ENCODE measurements around the gene ONECUT3.
A peak's percentile ranks its signal among the peaks of the same experiment; 100 is the strongest.

The ONECUT3 gene

GRCh38 chr19:1799695-1800342 lies 46.5 kb downstream of the ONECUT3 start:
- DNase-seq = no peak

- DNase-seq = no peak
Observed at GRCh38 chr19:1804858-1805257, 51.6 kb downstream of the ONECUT3 start.

GRCh38 chr19:1805401-1806183 lies 52.3 kb downstream of the ONECUT3 start:
- no peak for DNase-seq

GRCh38 chr19:1806184-1807029 lies 53.1 kb downstream of the ONECUT3 start:
- DNase-seq = no peak

- DNase-seq = no peak
Observed at GRCh38 chr19:1807030-1807694, 53.9 kb downstream of the ONECUT3 start.

- DNase-seq = no peak
Observed at GRCh38 chr19:1807695-1808394, 54.5 kb downstream of the ONECUT3 start.

GRCh38 chr19:1808395-1808731 lies 55.1 kb downstream of the ONECUT3 start:
- no peak for DNase-seq

GRCh38 chr19:1809678-1810077 lies 56.4 kb downstream of the ONECUT3 start:
- no peak for DNase-seq

GRCh38 chr19:1810439-1811160 lies 57.3 kb downstream of the ONECUT3 start:
- DNase-seq = no peak

- DNase-seq = peak; percentile 23
Observed at GRCh38 chr19:1811472-1811894, 58.2 kb downstream of the ONECUT3 start.

- no peak for DNase-seq
Observed at GRCh38 chr19:1811942-1812425, 58.7 kb downstream of the ONECUT3 start, which contains the start of gene ATP8B3. TSS of gene ATP8B3 (minus strand) at chr19:1812276. CDS start at chr19:1811736, 540 bp downstream.

DNA sequence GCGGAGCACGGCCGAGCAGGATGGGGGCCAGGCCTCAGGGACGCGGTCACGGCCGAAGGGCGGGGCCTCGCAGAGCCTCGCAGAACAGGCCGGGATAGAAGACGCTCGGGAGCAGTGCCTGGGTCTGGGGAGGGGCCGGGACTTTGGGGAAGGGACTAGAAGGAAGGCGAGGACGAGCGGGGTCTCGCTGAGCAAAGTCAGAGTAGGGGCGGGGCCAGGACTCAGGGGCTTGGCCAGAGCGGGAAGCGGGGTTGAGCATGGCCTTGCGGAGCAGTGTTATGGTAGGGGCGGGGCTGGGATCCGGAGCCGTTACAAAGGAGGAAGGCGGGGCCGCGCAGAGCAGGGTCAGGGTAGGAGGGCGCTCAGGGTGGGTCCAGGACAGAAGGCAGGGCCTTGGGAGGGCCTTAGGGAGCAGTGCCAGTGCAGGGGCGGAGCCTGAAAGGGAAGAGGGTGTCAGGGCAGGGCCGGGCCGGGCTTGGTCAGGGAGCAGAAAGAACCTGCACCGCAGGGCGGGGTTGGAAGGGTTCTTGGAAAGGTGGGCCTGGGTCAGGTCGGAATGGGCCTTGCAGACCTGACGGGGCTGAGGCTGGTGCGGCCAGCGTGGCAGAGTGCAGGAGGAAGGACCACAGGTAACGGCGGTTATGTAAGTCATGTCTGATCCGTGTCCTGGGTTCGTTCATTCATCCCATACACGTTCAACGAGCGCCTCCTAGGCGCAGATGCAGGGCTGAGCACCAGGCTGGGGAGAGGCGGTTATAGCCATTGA lies 59.3 kb downstream of the ONECUT3 start:
- DNase-seq = peak; percentile 92

DNA sequence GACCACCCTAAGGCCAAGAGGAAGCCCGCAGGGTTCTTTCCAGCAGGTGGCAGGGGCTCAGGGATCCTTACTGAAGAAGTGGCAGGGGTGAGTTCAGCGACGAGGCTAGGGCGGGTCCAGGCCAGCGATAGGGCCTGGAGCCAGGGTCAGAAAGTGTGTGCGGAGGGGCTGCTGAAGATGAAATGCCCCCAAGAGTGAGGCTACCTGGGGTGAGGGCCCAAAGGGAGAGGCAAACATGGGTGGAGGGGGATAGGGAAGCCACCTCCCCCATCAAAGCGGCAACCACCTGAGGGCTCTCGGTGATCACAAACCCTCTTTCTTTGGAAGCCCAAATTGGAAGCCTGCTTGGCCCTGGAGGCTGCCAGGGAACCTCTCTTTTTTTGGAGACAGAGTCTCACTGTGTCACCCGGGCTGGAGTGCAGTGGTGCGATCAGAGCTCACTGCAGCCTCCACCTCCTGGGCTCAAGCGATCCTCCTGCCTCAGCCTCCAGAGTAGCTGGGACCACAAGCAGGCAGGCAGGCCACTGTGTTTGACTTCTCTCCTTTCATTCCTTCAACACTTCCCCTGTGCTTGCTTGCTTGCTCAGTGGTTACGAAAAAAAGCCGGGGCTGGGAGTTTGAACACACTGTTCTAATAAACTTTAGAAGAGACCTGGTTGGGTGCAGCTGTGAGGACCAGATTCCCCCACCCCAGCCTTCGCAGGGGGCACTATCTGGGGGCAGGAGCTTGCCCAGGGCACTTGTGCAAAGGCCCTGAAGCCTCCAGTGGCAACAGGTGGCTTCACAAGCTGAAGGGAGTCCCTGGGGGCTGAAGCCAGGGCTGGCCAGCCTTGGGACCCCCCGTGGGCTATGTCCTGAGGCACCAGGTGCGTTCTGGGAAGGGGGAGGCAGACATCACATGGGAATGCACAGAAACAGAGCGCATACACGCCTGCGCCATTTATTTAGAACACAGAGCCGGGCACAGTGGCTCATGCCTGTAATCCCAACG lies 60.2 kb downstream of the ONECUT3 start:
- DNase-seq = no peak

DNA sequence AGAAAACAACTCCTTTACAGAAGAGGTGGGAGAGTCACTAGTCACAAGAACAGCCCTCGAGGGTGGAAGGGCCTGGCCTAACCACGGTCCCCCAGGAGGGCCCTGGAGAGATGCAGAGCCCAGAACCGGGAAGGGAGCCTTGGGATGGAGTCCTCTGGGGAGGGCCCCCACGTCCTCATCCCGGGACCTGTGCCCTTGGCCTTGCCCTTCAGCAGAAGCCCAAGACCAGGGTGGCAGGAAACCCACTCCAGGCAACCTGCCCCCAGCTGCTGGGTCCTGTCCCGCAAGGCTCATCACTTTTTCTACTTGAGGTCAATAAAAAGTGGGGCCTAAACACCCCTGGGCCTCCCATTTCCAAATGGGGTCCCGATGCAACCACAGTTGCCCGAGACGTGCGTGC lies 61.1 kb downstream of the ONECUT3 start:
- no peak for DNase-seq

- no peak for DNase-seq
Observed at GRCh38 chr19:1814833-1815604, 61.7 kb downstream of the ONECUT3 start.

GRCh38 chr19:1815605-1816529 lies 62.6 kb downstream of the ONECUT3 start:
- DNase-seq = no peak

- DNase-seq = no peak
Observed at GRCh38 chr19:1816530-1817298, 63.4 kb downstream of the ONECUT3 start.
